Measurements from ENCODE around the gene PYGB.
"Not testable (repeated sequence)": the region's sequence is repeated elsewhere in the genome, so short reads cannot be mapped to it uniquely, and the experiment has no call there.

The PYGB gene

DNA sequence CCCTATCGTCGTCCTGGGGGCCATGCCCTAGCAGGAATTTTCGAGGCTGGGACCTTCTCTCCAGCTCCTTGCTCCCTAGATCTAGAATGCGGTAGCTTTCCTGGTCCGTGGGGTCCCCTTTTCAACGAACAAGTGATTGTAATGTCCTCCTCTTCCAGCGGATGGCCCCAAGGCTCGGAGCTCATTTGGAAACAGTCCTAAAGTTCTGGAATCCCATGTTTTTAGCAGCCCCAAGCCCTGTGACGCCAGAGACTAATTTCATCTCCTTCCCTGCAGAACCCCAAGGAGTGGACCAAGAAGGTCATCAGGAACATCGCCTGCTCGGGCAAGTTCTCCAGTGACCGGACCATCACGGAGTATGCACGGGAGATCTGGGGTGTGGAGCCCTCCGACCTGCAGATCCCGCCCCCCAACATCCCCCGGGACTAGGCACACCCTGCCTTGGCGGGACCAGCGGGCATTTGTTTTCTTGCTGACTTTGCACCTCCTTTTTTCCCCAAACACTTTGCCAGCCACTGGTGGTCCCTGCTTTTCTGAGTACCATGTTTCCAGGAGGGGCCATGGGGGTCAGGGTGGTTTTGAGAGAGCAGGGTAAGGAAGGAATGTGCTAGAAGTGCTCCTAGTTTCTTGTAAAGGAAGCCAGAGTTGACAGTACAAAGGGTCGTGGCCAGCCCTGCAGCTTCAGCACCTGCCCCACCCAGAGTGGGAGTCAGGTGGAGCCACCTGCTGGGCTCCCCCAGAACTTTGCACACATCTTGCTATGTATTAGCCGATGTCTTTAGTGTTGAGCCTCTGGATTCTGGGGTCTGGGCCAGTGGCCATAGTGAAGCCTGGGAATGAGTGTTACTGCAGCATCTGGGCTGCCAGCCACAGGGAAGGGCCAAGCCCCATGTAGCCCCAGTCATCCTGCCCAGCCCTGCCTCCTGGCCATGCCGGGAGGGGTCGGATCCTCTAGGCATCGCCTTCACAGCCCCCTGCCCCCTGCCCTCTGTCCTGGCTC lies 48.5 kb downstream of the PYGB start:
- peak; percentile 60 for DNase-seq (ENCODE audit: low spot score)

DNA sequence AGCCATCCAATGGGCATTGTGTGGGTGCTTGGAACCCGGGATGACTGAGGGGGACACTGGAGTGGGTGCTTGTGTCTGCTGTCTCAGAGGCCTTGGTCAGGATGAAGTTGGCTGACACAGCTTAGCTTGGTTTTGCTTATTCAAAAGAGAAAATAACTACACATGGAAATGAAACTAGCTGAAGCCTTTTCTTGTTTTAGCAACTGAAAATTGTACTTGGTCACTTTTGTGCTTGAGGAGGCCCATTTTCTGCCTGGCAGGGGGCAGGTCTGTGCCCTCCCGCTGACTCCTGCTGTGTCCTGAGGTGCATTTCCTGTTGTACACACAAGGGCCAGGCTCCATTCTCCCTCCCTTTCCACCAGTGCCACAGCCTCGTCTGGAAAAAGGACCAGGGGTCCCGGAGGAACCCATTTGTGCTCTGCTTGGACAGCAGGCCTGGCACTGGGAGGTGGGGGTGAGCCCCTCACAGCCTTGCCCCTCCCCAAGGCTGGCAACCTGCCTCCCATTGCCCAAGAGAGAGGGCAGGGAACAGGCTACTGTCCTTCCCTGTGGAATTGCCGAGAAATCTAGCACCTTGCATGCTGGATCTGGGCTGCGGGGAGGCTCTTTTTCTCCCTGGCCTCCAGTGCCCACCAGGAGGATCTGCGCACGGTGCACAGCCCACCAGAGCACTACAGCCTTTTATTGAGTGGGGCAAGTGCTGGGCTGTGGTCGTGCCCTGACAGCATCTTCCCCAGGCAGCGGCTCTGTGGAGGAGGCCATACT lies 49.4 kb downstream of the PYGB start:
- no peak for DNase-seq (ENCODE audit: low spot score)

DNA sequence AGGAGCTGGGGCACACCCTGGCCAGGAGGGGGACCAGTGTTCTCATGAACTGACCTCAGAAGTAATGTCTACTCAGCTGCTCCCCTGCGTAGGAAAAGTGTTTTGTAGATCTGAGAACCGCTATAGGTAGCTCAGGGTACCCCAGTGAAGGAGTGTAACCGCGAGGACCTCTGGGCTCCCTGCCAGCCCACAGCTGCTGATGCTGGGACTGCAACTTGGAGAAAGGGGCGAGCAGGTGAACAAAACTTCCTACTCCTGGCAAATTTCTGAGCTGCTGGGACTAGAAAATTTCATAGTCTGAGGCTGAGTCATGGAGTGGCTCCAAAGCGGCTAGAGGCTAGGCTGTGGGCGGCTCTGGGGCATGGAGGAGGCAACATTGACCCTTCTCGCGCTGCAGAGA lies 51.9 kb downstream of the PYGB start:
- peak; percentile 48 for DNase-seq (ENCODE audit: low spot score)

DNA sequence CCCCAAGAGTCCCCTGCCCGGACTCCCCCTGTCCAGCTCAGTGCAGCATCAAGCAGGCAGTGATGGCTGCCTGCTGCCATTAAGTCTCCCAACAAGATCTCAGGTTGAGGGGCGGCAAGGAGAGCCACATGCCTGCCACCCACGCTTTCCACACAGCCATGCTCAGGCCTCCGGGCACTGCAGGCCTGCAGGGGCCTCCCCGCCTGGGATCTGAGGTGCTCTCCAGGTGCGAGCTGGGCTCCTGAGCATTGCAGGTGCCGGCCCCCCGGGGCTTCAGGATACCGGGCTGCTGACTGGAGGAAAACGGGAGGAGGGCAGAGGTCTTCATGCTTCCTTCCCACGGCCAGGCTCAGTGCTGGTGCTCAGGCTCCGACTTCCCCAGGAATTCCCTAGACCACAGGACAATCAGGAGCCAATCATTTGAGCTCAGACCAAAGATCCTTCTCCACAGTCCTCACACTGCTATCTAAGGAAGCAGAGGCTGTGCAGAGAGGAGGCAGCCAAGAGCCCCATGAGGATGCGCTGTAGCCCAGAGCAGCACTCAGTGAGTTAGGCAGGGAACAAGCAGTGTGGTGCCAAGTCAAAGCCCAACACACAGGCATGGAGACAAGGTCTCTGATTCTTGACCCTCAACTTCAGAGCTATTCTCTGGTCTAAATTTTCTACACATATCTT lies 52.7 kb downstream of the PYGB start:
- DNase-seq (ENCODE audit: low spot score): no peak

DNA sequence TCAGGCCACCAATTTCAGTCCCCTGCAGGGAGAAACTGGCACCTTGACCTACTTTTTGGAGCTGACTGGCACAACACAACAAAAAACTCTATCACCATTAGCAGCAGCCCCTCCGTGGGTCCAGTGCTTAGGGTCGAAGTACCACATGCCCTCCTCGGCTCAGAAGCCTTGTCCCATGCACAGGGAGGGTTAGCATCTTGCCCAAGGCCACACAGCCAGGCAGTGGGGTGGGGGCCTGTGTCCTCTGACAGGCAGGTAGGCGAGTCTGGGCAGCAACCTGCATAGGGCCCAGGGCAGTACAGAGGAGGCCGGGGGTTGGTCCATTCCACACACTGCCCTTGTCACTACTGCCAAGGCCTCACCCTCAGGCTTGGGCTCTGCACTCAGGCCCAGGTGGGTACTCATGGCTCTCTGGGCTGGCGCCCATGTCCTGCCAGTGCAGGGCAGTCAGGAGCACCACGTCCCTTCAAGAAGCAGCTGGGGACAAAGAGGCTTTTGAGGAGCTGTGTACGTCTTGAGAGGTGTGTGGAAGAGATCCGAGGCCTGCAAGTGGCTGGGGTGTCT lies 53.6 kb downstream of the PYGB start:
- DNase-seq (ENCODE audit: low spot score): no peak

DNA sequence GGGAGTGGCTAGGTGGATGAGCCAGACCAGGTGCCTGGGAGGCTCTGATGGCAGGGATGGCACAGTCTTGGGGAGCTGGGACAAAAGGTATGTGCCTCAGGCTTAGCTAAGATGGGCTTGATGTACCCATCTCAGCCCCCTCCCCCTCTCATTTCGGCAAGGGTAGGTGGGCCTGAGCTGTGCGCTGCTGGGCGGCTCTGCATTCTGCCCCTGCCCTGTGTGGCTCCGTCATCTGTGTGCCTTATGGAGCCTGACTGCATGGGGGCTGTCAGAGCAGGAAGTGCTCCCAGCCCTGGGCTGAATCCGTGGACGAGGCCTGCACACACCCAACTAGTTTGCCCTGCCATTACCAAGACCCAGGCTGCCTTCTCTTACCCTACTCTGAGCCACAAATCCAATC lies 54.7 kb downstream of the PYGB start:
- DNase-seq (ENCODE audit: low spot score): no peak

DNA sequence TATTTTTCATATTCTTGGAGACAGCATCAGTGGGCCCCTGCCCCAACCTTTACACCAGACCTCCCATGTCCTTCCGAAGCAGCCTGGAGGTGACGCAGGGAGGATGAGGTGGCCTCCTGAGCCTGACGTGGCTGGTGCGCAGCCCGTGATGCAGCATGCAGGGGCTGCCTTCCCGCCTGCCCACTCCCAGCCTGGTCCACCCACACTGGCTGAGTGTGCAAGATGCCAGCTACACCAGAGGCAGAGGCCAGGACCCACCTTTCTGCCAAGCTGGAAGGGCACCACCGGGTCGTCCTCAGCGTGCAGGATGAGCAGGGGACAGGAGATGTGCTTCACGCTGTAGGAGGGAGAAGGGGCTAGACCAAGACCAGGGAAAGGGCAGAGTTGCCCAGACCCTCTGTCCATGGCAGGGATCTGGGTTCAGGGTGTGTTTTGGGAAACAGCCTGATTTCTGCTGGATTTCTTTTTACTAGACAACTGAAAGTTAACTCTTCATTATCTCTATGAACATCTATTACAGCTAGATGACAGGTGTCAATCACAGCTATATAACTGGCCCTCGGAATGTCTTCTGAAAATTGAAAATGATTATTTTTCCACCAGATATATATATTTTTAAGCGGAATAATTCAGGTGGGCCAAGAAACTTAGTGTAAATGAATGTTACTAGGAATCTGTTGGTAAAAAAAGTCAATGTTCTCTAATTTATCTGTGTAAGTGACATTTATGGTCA lies 55.6 kb downstream of the PYGB start:
- no peak for DNase-seq (ENCODE audit: low spot score)

DNA sequence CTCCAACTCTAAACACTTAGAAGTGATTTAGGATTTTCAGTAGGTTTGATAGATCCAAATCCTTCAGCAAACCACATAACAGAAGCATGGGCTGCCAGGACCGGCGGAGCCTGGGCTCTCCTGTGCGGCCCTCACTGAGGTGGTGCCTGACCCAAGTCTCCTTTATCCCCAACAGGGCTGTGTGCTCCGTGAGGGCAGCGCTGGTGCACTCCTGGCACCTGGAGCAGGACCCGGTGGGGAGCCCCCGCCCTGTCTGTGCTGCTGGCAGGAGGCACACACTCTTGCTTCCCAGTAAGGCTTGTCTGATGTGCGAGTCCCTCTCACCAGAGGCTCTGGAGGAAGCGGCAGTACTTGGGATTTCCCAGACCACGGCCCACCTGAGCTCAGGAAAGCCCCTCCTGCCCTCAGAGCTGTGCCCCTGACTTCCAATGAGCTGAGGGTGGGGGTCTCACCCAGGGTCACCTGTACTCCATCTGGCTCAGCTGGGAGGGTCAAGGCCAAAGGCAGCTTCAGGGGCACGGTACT lies 56.2 kb downstream of the PYGB start:
- DNase-seq (ENCODE audit: low spot score): no peak

DNA sequence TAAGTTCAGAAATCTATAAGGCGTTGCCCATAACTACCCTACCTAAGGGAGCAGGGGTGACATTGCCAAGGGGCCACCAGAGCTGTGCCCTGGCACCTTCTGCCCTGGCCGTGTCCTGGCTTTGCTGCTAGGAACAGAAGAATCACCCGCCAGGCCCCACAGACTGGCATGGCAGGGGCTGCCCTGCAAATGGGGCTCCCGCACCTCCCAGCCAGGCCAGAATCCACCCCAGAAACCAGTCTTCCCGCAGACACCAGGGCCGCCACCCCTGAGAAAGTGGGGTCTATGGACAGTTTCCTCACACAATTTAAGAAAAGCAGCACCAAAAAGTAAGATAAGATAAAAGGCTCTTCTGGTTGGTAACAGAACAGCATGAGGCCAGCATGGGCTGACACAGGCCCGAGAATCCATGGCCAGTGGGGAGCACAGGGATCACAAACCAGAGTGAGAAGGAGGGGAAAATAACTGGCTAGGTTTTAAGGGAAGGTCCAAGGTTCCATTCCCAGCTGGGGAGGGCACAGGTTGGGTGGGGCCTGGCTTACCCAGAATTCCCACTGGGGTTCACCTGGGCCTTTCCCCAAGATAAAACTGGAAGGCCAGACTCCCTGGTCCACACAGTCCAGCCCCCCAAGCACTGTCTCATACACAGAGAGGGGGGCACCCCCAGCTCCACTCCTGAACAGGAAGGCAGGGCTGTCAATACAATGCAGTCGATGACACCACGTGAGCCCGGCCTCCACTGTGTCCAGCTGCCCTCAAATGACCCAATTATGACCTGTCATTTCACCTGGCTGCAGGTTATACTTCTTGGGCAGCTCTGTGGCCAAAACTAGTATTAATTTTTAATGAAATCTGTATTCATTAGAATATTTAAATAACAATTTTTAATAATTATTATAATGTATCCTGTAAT lies 59.4 kb downstream of the PYGB start:
- DNase-seq (ENCODE audit: low spot score): no peak

DNA sequence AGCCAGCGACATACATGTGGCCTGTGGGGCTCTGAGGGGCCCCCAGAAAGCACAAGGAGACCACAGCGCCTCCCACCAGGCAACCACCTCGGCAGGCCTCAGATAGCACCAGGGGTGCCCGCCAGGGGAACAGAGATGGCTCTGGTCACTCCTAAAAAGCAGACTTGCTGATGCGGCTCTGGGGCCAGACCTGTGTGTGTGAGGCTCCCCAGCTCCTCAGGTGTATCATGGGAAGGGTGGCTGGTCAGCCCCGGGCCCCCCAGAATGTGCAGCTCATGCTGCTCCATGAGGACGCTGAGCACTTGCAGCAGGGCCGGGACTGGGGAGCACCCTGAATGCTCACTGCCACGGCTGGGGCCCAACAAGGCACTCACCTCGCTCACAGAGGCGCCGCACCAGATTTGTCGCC lies 60.2 kb downstream of the PYGB start:
- DNase-seq (ENCODE audit: low spot score): no peak

DNA sequence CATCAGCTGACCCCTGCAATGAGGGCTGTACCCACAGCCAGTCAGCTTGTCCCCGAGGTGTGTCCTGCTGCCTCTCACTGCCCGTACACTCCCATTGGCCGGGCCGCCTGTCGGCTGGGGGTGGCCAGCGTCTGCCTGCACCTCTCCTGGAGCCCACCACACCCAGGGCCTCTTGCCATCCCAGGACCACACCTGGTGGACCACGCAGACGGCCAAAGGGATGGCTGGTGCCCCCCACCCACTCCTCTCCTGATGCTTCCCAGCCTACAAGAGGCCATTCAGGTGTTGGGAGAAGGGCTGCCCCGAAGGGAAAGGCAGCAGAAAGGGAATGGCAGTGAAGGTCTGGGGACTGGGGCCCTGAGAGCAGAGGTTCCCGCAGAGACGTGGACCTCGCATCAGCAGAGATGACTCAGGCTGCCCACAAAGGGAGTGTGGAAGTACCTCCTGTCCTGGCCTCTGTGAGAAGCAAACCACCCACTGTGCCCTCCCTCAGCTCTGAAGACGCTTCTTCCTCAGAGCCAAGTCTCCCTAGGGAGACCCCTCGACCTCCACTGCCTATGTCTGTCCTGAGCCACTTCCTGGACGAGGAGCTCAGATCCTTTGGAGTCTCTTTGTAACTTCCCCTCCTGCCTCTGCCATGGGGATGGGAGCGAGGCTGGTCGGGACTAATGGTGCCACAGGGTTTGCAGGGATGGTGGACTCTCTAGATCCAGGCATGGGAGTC lies 60.9 kb downstream of the PYGB start:
- peak; percentile 48 for DNase-seq (ENCODE audit: low spot score)

DNA sequence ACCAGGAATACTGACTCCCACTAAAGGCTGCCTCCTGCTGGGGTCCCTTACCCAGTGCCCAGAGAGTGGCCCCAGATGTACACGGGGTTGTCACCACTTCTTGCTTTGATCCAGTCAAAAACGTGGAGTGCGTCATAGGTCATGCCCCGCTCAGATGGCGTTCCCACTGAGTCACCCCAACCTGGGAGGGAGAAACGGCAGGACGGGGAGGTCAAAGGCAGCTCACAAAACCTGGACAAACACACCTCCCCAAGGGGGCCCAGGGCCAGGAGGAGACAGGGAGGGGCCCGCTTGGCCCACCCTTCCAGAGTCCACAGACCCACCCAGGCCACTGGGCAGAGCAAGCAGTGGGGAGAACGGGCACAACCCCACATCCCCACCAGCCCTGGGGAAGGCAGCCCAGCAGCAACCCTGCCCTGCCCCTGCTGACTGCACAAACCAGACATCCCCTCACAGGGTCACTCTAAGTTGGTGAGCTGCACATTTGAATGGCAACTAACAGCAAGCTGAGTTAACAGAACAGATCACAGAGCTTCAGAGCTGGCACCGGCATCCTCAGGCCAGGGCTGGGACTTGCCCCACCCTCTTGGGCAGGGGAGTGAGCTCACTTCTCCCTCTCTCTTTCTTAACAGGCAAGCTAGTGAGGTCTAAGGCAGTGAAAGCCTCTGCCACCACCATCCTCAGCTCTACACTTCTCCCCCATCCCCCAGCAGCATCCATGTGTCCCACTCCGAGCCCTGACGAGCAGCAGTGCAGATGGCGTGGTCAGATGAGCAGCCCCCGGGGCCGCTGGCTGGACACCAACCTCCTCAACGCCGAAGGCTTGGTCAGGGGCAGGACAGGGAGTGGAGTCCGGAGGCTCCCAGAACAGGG lies 61.7 kb downstream of the PYGB start:
- DNase-seq (ENCODE audit: low spot score): peak; percentile 78

DNA sequence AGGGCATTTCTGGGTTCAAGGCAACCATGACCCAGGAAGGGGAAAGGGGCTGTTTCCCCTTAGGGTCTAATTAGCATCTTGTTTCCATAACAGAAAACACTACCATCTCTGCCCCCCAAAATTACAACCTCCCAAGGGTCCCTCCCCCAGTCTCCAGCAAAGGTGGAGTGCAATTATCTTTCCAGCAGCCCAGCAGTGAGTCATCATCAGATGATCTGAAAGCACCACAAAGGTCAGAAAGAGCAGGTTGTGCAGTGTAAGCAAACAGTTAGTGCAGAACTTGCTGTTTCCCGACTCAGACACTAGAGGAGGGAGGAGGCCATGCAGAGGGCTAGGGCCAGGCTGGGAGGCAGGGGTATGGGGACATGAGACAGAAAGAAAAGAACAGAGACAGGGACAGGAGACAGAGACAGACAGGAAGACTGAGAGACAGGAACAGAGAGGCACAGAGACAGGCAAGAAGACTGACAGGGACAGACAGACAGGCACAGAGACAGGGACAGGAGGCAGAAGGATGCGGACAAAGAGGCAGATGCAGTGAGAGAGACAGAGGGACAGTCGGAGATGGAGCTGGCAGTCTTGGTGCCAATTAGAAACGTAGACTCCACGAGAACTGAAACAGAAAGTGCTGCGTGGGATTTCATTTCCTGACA lies 62.5 kb downstream of the PYGB start:
- peak; percentile 90 for DNase-seq (ENCODE audit: low spot score)

DNA sequence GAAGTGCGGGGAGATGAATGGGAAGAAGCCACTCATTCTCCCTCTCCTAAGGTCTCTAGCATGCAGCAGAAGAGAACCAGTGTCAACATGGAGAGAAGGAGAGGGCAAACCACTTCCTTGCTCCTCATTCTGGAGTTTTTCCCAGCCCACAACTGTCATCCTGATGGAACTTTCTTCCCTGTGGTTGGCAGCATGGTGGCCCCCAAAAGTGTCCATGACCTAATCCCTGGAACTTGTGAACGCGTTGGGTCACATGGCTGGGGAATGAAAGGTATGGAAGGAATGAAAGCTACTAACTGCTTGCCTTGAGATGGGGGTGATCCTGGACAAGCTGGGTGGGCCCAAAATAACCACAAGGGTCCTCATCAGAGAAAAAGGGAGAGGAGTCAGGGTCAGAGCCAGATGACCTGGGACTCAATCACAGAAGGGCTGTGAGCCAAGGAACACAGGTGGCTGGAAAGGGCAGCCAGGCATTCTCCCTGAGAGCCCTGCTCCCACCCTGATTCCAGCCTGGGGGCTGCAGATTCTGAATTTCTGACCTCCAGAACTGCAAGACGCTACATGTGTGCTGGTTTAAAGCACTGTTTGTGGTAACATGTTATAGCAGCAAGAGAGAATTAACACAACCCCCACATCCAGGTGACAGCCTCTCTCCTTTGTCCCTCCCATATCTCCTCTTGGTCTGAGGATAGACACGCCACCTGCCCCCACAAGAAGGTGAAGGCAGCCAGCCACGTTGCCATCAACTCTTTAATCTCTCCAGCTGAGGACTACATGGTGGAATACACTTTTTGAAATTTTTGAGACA lies 63.2 kb downstream of the PYGB start:
- DNase-seq (ENCODE audit: low spot score): peak; percentile 83

DNA sequence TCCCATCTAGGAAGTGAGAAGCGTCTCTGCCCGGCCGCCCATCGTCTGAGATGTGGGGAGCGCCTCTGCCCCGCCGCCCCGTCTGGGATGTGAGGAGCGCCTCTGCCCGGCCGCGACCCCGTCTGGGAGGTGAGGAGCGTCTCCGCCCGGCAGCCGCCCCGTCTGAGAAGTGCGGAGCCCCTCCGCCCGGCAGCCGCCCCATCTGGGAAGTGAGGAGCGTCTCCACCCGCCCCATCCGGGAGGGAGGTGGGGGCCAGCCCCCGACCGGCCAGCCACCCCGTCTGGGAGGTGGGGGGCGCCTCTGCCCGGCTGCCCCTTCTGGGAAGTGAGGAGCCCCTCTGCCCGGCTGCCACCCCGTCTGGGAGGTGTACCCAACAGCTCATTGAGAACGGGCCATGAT lies 64.8 kb downstream of the PYGB start:
- not testable (repeated sequence) for DNase-seq (ENCODE audit: low spot score)

DNA sequence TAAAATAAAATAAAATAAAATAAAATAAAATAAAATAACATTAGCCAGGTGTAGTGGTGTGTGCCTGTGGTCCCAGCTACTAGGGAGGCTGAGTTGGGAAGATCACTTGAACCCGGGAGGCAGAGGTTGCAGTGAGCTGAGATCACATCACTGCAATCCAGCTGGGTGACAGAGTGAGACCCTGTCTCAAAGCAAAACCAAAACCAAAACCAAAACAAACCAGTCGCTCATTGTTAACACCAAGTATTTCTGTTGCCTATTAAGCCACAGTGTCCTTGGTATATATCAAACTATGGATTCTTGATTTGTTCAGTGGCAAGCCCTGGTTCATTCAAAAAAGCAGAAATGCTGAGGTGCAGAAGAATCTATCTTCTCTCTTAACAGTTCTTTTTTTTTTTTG lies 65.7 kb downstream of the PYGB start:
- DNase-seq (ENCODE audit: low spot score): no peak
